GM19438 (cell line): ENCODE measurements around the gene MRGPRG.

Source experiments
- ATAC-seq: cut with Tn5 transposase; IDR thresholded peaks from one replicate; pipeline ENCODE4 v1.9.1; 2021; ENCODE audit warnings: low read depth; ENCODE audit not compliant: unreplicated experiment

Gene MRGPRG

DNA sequence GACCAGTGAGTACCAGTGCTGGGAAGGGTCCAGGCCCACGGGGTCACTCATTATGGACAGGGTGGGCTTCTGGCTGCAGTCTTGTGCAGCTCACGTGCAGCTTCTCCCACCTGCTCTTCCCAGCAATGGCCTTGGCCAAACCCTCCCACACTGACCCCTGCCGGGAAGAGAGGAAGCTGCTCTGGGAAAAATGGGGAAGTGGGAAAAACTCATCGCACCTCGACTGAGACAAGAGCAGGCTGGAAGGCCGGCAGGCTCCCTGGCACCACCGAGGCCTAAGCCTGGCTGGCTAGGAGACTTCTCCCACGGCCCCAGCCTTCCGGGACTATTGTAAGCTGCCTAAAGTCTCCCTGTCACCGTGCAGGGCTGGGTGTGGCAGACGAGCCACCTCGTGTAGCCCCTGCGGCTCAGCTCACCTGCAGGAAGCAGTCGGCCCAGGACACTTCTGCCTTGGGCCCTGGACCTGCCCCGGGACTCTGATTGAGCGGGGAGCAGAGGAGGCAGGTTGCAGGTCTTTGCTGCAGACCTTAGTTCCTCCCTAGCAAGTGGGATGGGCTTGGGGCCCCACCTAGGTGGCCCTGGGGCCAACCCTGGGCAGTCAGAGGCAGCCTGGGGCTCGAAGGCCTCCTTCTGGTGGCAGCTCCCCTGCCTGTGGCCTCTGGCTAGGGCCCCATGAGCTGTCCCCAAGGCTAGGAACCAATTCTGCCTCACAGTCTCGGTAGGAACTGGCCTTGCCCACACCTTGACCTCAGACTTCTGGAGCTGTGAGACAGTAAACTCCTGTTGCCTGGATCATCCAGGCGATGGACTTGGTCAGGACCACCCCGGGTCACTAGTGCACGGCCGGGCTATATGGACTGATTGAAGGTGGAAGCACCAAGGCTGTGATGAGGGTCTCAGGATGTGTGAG, 23.1 kb downstream of the MRGPRG start:
- ATAC-seq, result no peak

DNA sequence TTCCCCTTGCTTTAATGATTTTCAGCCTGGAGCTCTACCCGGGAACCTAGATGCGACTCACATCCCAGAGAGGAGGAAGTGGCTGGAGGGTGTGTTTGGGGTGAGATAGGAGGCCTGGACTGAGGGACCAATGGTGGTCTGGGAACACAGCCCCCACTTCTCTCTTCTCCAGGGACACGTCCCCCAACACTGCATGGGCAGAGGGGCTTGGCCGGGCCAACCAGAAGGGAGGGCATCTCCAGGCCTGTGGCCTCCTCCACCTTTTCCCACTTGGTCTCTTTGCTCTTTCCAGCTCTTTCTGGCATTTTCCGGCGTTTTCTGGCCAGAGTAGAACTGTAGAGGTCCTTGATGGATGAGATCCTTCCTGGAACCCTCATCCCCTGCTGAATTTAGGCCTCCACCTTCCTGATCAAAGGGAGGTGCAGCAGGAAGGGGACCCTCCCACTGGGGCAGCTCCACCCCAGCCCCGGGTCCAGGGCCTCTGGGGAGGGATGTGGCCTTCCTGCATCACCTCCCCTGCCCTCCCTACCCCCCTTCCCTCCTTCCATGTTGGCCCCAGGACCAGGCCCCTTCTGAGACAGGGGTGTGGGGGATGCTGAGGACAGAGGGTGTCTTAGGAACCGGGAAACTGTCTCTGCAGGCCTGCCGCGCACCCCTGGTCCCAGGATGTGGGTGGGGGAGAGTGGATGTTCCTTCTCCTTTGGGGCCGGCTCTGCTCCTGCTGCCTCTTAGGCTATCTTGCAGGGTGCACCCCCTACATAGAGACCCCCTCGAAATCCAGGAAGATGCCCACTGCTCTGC, 24.4 kb downstream of the MRGPRG start:
- no peak for ATAC-seq

DNA sequence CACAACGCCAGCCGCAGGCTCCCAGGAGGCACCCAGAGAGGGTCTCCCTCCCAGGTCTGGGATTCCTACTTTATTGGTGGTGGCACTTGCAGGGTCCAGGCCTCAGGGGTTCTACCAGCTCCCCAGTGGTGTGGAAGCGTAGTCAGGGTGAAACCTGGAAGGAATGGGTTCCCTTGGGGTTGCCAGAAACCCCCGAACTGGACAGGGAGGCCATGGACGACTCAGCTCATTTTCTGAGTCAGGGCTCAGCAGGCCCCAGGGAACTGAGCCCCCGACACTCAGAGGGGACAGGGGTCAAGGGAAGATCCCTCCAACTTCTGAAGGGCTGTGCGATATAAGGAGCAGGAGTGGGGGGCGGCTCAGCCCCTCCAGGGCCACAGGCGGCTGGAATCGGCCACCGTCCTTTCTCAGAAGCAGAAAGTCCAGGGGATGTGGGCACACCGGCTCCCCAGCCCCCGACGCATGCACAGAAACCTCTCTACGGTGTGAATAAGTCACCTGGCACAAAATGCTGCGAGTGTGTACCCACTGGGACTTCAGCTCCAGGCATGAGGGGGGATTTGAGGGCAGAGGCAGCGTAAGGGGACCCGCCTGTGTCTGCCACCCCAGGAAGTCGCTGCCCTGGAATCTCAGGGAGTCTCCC, 25.1 kb downstream of the MRGPRG start:
- ATAC-seq, result no peak

DNA sequence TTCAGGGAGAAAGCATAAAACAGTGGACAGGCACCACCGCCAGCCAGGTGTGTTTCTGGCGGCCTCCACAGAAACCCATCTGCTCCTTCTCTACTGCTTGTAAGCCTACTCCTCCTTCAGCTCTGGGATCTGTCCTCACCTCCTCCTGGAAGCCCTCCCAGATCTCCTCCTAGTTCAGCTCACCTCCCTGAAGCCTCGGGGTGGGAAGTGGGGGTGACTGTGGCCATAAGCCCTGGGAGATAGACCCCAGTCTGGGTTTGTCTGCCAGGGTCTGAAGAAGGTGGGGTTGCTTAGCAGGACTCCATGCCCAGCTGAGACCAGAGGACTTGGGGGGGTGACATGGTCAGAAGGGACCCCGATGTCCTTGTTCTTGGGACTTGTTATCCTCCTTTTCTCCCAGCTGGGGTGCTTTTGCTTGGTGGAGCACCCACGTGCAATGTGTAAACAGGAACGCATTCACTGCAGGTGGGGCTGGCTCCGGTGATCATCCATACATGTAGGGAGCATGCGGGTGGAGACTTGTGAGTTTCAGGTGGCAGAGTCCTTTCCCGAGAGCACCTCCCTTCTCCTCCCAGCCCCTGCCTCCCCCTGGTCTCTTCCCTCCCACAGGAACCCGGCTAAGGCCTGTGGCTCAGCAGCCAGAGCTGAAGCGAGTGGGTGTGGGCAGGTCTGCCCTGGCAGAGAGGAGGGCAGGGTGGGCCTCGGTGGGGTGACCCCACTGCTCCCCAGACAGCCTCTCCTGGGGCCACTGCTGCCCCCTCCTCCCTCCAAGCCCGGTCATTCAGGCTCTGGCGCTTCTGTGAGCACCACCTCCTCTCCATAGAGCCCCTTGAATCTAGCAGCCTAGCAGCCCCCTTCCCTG, 25.9 kb downstream of the MRGPRG start:
- ATAC-seq, result no peak

DNA sequence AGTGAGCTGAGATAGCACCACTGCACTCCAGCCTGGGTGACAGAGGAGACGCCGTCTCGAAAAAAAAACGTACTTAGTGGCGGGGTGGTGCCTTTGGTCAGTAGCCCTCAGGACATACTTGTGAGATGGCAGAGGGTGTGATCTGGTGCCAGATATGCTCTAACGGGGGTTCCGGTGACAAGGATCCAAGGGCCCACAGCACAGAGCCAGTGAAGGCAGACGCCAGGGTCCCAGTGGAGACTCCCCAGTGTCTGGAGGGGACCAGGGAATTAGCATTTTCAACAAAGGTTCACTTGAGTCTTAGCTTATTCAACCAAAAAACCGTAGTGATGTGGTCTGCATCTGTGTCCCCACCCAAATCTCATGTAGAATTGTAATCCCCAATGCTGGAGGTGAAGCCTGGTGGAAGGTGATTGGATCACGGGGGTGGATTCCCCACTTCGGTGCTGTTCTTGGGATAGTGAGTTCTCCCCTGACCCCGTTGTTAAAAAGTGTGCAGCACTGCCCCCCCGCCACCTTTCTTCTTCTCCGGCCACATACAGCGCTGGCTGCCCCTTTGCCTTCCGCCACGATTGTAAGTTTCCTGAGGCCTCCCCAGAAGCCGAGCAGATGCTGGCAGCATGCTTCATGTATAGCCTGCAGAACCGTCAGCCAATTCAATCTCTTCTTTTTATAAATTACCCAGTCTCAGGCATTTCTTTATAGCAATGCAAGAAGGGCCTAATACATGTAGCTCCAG, 26.9 kb downstream of the MRGPRG start:
- no peak for ATAC-seq

DNA sequence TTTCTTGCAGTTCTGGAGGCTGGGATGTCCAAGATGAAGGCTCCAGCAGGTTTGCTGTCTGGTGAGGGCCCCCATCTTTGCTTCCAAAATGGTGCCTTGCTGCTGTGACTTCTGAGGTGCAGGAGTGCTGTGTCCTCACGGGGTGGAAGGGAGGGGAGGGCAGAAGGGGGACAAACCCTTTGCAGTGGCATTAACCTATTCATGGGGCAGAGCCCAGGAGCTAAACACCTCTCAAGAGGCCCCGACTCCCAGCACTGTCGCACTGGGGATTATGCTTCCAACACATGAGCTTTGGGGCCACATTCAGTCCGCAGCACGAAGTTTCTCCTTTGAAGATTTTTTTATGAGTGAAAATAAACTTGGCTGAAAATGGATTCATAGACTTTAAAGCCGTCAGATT, 28.0 kb downstream of the MRGPRG start:
- no peak for ATAC-seq

DNA sequence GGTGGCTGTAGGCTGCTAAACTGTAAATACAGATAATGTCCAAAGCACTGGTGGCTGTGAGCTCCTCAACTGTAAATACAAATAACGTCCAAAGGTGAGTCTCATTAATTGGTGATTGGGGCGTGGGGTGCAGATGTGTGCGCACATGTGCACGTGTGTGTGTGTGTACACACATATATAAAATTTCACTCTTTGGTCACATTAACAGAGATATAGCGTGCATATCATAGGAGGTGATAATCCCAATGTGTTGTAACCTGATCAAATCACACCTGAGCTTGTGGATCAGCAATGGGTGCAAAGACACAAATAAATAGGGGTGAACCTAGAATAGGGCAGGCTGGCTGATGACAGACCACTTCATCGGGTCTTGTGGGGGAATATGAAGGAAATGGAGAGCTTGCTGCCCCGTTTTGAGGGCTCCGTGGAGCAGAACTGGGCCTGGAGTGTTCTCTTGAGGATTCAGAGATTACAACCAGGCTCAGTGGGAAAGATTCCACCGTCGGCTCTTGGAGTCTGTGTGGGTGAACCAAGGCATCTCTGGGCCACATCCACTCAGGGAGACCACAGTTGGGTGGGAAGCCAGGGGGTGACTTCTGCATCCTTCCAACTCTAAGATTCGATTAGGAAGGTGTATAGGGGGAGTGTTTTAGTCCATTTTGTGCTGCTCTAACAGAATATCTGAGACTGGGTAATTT, 28.6 kb downstream of the MRGPRG start:
- no peak for ATAC-seq

DNA sequence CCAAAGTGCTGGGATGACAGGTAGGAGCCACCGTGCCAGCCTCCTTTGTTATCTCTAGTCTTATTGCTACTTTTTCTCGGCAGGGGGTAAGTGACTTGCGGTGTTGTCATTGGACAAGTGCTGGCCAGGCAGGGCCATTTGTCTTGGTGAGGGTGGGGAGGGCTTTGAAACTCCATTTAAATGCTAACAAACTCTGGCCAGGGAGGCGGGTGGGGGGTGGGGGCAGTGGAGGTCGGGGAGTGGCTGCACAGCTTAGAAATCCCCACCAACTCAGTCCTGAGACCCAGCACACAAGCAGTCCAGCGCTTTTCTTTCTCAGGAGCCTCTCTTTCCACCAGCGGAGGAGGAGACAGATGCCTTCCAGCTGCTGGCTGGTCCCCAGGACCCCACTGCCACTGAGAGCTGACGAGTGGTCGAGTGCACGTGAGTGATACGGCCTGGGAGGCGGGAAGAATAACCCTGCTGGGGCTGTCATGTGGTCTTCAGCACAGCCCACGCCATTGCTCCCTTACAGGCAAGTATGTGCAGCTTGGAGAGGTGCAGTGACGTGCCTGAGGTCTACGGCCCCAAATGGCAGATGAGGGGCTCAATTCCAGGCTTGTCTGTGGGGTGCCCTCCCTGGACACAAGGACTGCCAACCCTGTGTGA, 29.3 kb downstream of the MRGPRG start:
- no peak for ATAC-seq

DNA sequence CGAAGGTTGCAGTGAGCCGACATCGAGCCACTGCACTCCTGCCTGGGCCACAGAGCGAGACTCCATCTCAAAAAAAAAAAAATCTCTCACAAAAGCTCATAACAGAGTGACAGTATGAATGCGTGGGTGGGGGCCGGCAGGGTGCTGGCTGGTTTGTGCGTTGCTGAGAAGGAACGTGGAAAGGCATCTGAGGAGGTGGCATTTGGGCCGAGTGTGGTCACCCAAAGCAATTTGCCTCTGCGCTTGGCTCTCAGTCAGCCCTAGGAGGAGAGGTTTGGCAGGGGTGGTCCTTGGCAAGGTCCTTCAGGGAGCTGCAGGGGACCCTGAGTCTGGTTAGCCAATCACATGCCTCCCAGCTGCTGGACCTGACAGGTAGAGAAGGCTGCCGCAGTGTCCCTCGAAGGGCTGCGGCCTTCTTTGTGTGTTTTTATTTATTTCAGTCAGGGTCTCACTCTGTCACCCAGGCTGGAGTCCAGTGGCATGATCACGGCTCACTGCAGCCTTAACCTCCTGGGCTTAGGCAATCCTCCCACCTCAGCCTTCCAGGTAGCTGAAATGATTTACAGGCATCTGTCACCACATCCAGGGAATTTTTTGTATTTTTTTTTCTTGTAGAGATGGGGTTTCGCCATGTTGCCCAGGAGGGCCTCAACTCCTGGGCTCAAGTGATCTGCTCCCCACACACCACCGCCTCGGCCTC, 30.0 kb downstream of the MRGPRG start:
- no peak for ATAC-seq

DNA sequence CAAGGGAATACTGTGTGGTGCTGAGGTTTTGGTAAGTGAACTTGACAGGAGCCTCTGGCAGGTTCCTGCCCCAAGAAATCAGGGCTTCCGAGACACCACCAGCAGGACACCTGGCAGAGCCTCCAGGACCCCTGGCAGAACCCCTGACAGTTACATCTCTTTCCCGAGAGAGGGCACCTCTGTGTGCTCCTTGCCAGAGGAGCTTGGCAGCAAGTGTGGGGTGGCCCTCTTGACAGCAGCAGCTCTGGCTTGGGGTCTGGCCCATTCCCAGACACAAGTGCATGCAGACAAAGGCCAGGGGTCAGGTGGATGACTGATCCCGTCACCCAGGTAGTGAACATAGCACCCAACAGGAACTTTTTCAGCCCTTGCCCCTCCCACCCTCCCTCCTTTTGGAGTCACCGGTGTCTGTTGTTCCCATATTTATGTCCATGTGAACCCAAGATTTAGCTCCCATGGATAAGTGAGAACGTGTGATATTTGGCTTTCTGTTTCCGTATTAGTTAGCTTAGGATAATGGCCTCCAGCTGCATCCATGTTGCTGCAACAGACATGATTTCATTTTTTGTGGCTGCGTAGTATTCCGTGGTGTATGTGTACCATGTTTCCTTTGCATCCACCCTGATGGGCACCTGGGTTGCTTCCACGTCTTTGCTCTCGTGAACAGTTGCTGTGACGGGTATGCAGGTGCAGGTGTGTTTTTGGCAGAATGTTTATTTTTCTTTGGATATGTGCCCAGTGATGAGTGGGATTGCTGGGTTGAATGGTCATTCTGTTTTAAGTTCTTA, 32.3 kb downstream of the MRGPRG start:
- no peak for ATAC-seq

DNA sequence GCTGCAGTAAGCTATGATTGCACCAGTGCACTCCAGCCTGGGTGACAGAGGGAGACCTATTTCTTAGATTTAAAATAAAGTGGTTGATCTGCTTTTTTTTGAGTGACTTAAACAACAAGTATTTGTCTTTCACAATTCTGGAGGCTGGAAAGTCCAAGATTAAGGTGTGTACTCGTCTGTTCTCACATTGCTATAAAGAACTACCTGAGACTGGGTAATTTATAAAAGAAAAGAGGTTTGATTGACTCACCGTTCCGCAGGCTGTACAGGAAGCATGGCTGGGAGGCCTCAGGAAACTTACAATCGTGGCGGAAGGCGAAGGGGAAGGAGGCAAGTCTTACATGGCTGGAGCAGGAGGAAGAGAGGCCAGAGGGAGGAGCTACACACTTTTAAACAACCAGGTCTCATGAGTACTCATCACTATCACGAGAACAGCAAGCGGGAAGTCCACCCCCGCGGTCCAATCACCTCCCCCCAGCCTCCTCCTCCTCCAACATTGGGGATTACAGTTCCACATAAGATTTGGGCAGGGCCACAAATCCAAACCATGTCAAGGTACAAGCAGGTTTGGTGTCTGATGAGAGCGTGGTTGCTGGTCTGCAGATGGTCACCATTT, 33.8 kb downstream of the MRGPRG start:
- no peak for ATAC-seq

DNA sequence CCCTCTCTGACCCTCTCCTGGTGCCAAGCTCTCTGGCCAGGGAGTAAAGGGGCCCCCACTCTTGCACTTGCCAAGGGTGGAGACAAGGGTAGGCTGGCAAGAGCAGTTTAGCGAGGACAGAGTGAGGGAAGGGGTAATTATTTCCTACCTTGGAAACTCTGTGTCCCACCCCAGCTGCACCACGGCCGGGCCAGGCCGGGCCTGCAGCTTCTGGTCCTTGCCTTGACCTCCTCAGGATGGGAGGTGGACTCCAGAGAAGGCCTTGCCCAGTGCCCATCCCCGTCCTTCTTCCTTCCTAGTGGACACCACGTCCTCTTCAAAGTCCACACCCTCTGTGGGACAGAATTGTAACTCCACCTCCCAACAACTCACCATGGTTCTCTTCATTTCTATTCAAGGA, 35.1 kb downstream of the MRGPRG start:
- no peak for ATAC-seq

DNA sequence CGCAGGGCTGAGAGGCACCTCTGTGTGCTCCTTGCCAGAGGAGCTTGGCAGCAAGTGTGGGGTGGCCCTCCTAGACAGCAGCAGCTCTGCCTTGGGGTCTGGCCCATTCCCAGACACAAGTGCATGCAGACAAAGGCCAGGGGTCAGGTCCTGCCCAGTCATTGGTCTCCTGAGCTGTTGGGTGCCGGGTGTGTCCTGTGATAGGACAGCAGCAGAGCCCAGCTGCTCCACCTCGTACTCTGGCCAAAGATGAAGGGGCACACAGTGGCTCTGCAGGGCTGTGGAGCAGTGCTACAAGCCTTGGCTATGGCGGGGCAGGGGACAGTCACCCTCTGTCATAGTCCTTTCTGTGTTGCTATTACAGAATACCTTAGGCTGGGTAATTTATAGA, 36.2 kb downstream of the MRGPRG start:
- ATAC-seq, result no peak

DNA sequence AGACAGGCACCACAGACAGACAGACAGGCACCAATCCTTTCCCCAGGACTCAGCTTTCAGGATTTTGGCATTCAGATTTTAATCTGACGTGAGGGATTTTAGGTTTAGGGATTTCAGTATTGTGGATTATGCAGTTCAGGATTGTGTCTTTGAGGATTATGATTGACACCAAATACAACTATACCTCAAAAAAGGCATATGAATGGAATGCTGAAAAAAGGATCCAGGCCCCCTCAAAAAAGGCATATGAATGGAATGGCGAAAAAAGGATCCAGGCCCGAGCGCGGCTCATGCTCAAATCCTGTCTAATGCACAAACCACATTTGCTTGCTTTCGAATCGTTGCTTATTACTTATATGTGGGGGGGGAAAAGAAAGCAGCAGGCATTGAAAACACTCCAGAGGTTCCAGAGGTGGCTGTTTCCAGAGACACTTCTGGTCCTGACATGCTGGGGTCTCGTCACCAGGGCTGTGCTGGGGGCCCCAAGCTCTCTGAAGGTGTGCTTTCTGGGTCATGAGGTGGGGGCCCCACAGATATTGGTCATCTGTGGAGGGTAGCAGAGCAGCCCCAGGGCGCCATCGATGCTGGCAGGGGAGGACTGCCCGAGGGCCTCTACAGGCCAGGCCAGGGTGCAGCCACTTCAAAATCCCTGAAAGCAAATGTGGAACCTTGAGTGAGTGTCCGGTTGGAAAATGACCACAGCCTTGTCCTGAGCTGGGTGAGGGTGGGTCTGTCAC, 36.7 kb downstream of the MRGPRG start:
- ATAC-seq, result no peak

DNA sequence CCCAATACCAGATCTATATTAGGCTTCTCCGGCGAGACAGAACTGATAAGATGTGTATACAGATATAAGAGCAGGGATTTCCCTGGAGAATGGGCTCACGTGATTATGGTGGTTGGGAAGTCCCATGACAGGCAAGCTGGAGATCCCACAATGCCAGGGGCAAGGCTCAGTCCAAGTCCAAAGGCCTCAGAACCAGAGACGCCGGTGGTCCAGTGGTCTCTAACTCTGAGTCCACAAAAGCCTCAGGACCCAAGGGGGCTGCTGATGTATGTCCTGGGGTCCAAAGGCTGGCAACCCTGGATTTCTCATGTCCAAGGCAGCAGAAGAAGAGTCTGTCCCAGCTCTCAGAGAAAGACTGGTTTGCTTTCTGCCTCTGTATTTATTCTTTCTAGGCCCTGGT, 37.7 kb downstream of the MRGPRG start:
- ATAC-seq, result no peak

DNA sequence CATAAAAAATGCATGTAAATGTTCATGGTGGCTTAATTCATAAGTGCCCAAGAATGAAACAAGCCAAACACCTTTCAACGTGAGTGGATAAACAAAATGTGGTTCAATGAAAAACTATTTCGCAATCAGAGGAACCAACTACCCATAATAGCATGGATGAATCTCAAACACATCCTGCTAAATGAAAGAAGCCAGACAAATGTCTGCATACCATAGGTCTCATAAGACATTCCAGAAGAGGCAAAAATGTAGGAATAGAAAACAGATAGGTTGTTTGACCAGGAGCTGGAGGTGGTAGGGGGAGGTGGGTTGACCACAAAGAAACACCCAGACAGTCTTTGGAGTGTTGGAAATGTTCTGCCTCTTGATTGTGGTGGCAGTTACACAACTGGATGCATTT, 40.3 kb downstream of the MRGPRG start:
- ATAC-seq, result no peak
